A673 (cell line): ENCODE results near the gene CARD11. TPM values are rescaled to one million over a fixed set of nuclear protein-coding genes. Genes with fewer than 3 reads are reported as not detected.

ENCODE experiments used
- BruUV-seq: library from RNA; stranded (reverse); fragments of 400-500 nt; replicated peaks from 2 replicates; lab custom pipeline; 2021; lab: Mats Ljungman, UMichigan
- CTCF ChIA-PET: fragments of 300-600 bp; sonication (Branson Sonifier 250); formaldehyde crosslinking; loops from one replicate; lab custom pipeline; 2022; ENCODE audit warnings: antibody characterized with exemption; lab: Charles Lee
- POLR2A ChIA-PET: fragments of 300-600 bp; sonication (Branson Sonifier 250); formaldehyde crosslinking; loops from one replicate; lab custom pipeline; 2022; ENCODE audit warnings: antibody characterized with exemption; ENCODE audit not compliant: low non-redundant PET; lab: Charles Lee
- DNase-seq: peaks from one replicate; pipeline ENCODE4 v3.0.0-alpha.2; 2015; ENCODE audit warnings: low spot score
- H3K27ac ChIP-seq: fragments of 200-600 bp; sonication (generic); 2 replicates; pipeline ENCODE4 v1.5.1; 2016; ENCODE audit warnings: mixed run types, low read depth, mild to moderate bottlenecking, mixed read lengths, antibody characterized with exemption, low read length; ENCODE audit not compliant: poor library complexity, severe bottlenecking
- H3K27me3 ChIP-seq: fragments of 200-600 bp; sonication (generic); replicated peaks from 2 replicates; pipeline ENCODE4 v1.6.1; 2017; ENCODE audit warnings: mixed run types, low read depth, mild to moderate bottlenecking, mixed read lengths, antibody characterized with exemption, low read length; ENCODE audit not compliant: insufficient read depth, poor library complexity
- H3K36me3 ChIP-seq: fragments of 200-600 bp; sonication (generic); 2 replicates; pipeline ENCODE4 v1.6.1; 2016; ENCODE audit warnings: mixed run types, mild to moderate bottlenecking, mixed read lengths, antibody characterized with exemption, low read length; ENCODE audit not compliant: insufficient read depth, poor library complexity, severe bottlenecking
- H3K4me1 ChIP-seq: fragments of 200-600 bp; sonication (generic); 2 replicates; pipeline ENCODE4 v1.6.1; 2017; ENCODE audit warnings: mixed run types, mild to moderate bottlenecking, mixed read lengths, antibody characterized with exemption, low read length; ENCODE audit not compliant: insufficient read depth, poor library complexity, severe bottlenecking
- H3K4me3 ChIP-seq: fragments of 200-600 bp; sonication (generic); 2 replicates; pipeline ENCODE4 v1.5.1; 2016; ENCODE audit warnings: low read depth, mixed run types, mild to moderate bottlenecking, mixed read lengths, low read length; ENCODE audit not compliant: poor library complexity, severe bottlenecking
- H3K9me3 ChIP-seq: fragments of 200-600 bp; sonication (generic); 2 replicates; pipeline ENCODE4 v1.6.1; 2016; ENCODE audit warnings: mixed run types, low read depth, mild to moderate bottlenecking, mixed read lengths, antibody characterized with exemption, low read length; ENCODE audit not compliant: poor library complexity, severe bottlenecking
- EZH2 ChIP-seq: fragments of 200-600 bp; sonication (generic); IDR thresholded peaks from 2 replicates; pipeline ENCODE4 v1.6.1; 2017; ENCODE audit warnings: borderline replicate concordance, low read depth, mild to moderate bottlenecking, mixed read lengths, antibody characterized with exemption, low read length; ENCODE audit not compliant: poor library complexity, severe bottlenecking
- intact Hi-C: fragments of 100-400 bp; cut with micrococcal nuclease; formaldehyde crosslinking; loops from one replicate; pipeline ENCODE4 v1.10.0; 2022; ENCODE audit not compliant: unreplicated experiment
- total RNA-seq: library from RNA; stranded (reverse); gene quantifications from 2 replicates; pipeline ENCODE4 v1.2.3, GENCODE V29; 2021
- TF ChIP-seq, protein P1 (sequence below): fragments of 300-800, 200-600 bp; sonication (generic); conservative IDR thresholded peaks from 2 replicates; pipeline ENCODE4 v1.5.1; 2017; ENCODE audit warnings: low read depth, mild to moderate bottlenecking, antibody characterized with exemption, low read length, moderate library complexity, mixed read lengths

The CARD11 gene
- total RNA-seq, 1 experiment from 2014 or later, result 1.8 TPM

DNA sequence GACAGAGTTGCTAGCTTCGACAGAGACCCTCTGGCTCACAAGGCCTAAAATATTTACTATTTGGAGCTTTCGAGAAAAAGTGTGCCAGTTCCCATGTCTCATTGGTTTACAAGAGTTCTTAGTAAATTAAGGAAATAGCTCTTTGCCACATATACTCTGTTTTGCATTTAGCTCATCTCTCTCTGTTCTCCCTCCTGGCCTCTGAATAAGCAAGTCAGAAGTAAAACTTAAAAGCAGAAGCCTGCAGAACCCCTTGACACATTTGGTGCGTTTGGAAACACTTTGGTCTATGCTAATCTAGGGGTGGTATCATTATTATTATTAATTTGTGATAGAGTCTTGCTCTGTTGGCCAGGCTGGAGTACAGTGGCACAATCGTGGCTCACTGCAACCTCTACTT lies 6.4 kb downstream of the CARD11 start:
- TF ChIP-seq EZH2, result no peak
- TF ChIP-seq, protein P1, sequence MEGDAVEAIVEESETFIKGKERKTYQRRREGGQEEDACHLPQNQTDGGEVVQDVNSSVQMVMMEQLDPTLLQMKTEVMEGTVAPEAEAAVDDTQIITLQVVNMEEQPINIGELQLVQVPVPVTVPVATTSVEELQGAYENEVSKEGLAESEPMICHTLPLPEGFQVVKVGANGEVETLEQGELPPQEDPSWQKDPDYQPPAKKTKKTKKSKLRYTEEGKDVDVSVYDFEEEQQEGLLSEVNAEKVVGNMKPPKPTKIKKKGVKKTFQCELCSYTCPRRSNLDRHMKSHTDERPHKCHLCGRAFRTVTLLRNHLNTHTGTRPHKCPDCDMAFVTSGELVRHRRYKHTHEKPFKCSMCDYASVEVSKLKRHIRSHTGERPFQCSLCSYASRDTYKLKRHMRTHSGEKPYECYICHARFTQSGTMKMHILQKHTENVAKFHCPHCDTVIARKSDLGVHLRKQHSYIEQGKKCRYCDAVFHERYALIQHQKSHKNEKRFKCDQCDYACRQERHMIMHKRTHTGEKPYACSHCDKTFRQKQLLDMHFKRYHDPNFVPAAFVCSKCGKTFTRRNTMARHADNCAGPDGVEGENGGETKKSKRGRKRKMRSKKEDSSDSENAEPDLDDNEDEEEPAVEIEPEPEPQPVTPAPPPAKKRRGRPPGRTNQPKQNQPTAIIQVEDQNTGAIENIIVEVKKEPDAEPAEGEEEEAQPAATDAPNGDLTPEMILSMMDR, result no peak
- Histone ChIP-seq H3K27me3 (no peaks in the 10 kb centered on the region), H3K27ac (no peak overlapping the region), H3K9me3 (no peaks in the 10 kb centered on the region), H3K4me1 (no peaks in the 10 kb centered on the region), H3K36me3 (no peaks in the 10 kb centered on the region), H3K4me3 (no peak overlapping the region)
- BruUV-seq, result no TSS peak
- POLR2A ChIA-PET, result no interaction called here
- intact Hi-C loops, result no loop called here
- CTCF ChIA-PET, result no interaction called here
- DNase-seq, result no peak

DNA sequence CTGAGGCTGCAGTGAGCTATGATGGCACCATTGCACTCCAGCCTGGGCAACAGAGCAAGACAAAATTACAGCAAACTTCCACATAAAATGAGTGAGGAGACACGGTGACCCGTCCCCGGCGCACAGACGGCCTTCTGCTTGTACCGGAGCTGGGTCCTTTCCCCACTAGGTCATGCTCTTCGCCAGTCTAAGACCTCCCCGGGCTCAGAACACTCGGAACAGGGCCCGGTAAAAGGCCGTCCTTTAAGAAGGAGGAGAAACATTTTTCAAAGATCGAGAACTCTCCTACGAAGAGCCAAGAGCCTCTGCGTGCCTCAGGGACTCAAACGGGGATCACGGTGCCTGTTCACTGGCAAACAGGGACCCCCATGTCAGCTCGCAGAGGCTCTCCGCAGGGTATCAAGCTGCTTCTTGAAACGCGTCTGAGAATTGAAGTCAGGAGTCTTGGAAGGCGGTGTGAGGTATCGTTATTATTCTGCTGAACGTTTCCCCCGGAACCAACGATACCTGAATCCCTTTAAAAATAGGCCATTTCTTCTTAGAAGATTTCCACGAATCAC lies 9.0 kb downstream of the CARD11 start:
- H3K27ac ChIP-seq, result no peak overlapping the region
- DNase-seq, result no peak
- no TSS peak for BruUV-seq
- no peaks in the 10 kb centered on the region for H3K27me3 ChIP-seq
- intact Hi-C loops, result no loop called here
- H3K4me1 ChIP-seq, result no peaks in the 10 kb centered on the region
- H3K4me3 ChIP-seq, result no peak overlapping the region
- TF ChIP-seq, protein P1, result no peak
- no peak for TF ChIP-seq EZH2
- CTCF ChIA-PET, result no interaction called here
- H3K9me3 ChIP-seq, result no peaks in the 10 kb centered on the region
- POLR2A ChIA-PET, result no interaction called here
- H3K36me3 ChIP-seq, result no peaks in the 10 kb centered on the region

DNA sequence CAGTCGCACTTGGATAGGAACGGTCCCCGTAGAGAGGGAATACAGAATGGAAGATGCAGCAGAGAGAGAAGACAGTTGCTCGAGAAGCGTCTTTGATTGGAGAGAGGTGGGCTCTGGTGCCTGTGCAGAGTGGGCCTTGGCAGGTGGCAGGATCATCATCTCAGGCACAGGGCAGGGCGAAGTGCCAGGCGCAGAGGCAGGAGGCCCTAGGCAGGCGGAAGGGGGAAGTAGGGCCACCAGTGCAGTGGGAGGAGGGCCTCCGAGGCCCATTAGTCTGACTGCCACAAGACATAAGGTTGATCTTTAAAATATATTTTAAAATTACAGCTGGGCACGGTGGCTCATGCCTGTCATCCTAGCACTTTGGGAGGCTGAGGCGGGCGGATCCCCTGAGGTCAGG lies 10.1 kb downstream of the CARD11 start:
- TF ChIP-seq, protein P1, result no peak
- TF ChIP-seq EZH2, result no peak
- no peaks in the 10 kb centered on the region for H3K36me3 ChIP-seq
- CTCF ChIA-PET, result no interaction called here
- no peaks in the 10 kb centered on the region for H3K9me3 ChIP-seq
- DNase-seq, result no peak
- POLR2A ChIA-PET, result no interaction called here
- intact Hi-C loops, result no loop called here
- no TSS peak for BruUV-seq
- H3K4me1 ChIP-seq, result no peaks in the 10 kb centered on the region
- no peak overlapping the region for H3K27ac ChIP-seq
- no peaks in the 10 kb centered on the region for H3K27me3 ChIP-seq
- H3K4me3 ChIP-seq, result no peak overlapping the region
